GM19193 (cell line): ENCODE results near the gene LVRN.

Source experiments
- POLR2A ChIP-seq: IDR thresholded peaks from 4 replicates; pipeline ENCODE4 v1.6.1; 2011; ENCODE audit not compliant: insufficient read depth, insufficient read length; ENCODE audit errors: extremely low read depth

LVRN gene

DNA sequence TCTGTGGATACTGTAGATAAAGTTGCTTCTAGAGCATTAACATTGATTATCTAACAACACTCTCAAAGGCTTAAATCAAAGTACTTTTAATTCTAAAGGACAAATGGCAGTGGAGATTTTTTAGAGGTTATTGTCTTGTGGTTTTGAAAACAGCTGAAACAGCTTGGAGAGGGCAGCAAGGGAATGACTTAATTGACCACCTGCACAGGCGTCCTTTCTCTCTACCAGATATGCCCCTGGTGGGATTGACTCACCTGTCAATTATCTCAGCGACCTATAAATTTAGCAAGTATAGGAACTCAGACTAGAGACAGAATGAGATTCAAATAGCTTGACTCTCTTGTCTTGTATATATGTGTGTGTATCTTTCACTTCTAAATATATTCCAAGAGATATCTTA is 83.5 kb downstream of the LVRN start:
- no peak for TF ChIP-seq POLR2A

GRCh38 chr5:116046261-116046660 is 84.0 kb downstream of the LVRN start:
- TF ChIP-seq POLR2A: no peak

DNA sequence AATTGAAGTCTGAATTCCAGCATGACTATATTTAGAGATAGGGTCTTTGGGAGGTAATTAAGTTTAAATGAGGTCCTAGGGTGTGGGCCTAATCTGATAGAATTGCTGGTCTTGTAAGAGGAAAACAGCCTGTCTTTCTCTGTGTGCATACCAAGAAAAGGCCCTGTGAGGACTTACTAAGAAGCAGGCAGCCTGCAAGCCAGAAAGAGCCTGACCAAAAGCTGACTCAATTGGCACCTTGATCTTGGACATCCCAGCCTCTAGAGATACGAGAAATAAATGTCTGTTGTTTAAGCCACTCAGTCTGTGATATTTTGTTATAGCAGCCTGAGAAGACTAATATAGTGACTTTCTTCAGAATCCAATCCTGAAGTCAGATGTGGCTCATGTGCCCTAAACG is 84.5 kb downstream of the LVRN start:
- TF ChIP-seq POLR2A: no peak

DNA sequence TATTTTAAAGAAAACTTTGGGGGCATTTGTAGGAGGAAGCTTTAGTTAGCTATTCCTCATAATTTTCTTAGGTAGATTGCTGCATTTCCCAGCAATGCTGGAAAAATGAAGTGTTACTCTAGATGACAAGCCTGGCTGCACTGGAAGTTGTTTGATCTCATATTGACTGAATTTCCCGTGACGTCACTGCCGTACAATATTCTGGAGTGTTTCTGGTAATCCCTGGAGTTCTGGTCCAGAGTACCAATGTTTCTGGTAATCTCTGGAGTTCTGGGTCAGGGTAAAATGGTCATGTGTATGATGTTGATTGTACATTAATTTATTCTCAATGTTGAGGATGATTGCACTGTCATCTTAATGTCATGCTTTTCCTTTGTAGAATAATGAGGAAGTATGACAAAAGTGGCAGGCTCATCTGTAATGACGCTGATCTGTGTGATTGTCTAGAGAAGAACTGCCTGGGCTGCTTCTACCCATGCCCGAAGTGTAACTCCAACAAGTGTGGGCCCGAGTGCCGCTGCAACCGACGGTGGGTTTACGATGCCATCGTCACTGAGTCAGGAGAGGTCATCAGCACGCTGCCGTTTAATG is 96.2 kb downstream of the LVRN start:
- TF ChIP-seq POLR2A: no peak

GRCh38 chr5:116062352-116062751 is 100.1 kb downstream of the LVRN start:
- no peak for TF ChIP-seq POLR2A

DNA sequence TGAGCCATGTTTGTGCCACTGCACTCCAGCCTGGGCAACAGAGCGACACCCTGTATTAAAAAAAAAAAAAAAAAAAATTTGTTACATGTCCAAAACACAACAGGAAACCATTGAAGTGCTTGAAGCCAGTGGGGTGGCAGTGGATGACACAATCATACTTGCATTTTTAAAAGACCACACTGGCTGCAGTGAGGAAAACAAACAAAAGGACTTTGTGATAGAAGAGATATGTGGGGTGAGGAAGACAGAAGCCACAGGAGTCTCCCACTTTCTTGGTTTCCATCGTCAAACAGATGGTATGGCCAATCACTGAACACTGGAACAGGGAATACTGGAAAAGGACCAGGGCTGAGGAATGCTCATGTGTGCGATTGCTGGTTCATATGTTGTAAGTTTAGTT is 101.7 kb downstream of the LVRN start:
- no peak for TF ChIP-seq POLR2A

DNA sequence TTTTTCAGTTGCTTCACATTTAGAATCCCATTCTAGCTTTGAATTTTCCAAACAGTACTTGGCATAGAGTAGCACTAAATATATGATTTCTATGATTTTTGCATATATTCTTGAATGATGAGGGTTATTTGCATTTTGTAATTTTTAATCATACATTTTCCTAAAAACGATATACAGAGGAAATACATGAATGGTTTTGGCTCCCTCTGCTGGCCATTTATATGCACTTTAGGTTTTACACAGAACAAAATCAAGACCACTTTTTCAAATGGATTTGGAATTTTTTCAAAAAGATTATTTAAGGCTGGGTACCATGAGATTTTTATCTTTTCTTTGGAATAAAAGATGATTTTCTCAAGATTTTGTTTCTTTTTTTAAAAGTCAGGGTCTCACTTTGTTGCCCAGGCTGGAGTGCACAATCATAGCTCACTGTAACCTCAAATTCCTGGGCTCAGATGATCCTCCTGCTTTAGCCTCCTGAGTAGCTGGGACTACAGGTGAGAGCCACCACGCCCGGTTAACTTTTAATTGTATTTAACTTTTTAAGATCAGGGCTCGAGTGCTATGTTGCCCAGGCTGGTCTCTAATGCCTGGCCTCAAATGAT is 105.9 kb downstream of the LVRN start:
- TF ChIP-seq POLR2A: no peak

GRCh38 chr5:116071211-116071610 is 108.9 kb downstream of the LVRN start:
- TF ChIP-seq POLR2A: no peak

- no peak for TF ChIP-seq POLR2A
These were observed 113.0 kb downstream of the LVRN start for GRCh38 chr5:116075191-116075831.

GRCh38 chr5:116076496-116076895 is 114.2 kb downstream of the LVRN start:
- TF ChIP-seq POLR2A: no peak
